Astrocyte (in vitro differentiated cells and primary cell): Measurements from ENCODE around the gene CTCF. TPM values are rescaled to one million over a fixed set of nuclear protein-coding genes. Genes with fewer than 3 reads are reported as not detected.
A peak's percentile ranks its signal among the peaks of the same experiment; 100 is the strongest.

Experiments used
- DNase-seq: peaks from one replicate; pipeline ENCODE4 v3.0.0-alpha.2; 2010; ENCODE audit warnings: low read depth
- FAIRE-seq: peaks from 2 replicates; lab custom pipeline; 2011; peaks lifted over from hg19 to GRCh38; lab: Jason Lieb, UNC
- H2AFZ ChIP-seq: 2 replicates; pipeline ENCODE4 v1.6.0; 2012; ENCODE audit warnings: low read depth, low read length, inconsistent platforms
- H3K27ac ChIP-seq: 2 replicates; pipeline ENCODE4 v1.5.1; 2011; ENCODE audit warnings: low read depth, low read length, inconsistent platforms
- H3K27me3 ChIP-seq: 2 replicates; pipeline ENCODE4 v1.6.0; 2011; ENCODE audit warnings: low read length, inconsistent platforms; ENCODE audit not compliant: insufficient read depth
- H3K36me3 ChIP-seq: 2 replicates; pipeline ENCODE4 v1.5.1; 2011; ENCODE audit warnings: low read length, inconsistent platforms; ENCODE audit not compliant: insufficient read depth
- H3K4me1 ChIP-seq: 2 replicates; pipeline ENCODE4 v1.5.1; 2011; ENCODE audit warnings: low read length, inconsistent platforms; ENCODE audit not compliant: insufficient read depth
- H3K4me2 ChIP-seq: 2 replicates; pipeline ENCODE4 v1.6.0; 2012; ENCODE audit warnings: low read length, inconsistent platforms
- H3K4me3 ChIP-seq: 2 replicates; pipeline ENCODE4 v1.5.1; 2011; ENCODE audit warnings: low read depth, mild to moderate bottlenecking, low read length, inconsistent platforms; ENCODE audit not compliant: insufficient read depth
- H3K79me2 ChIP-seq: 2 replicates; pipeline ENCODE4 v1.6.0; 2012; ENCODE audit warnings: mild to moderate bottlenecking, low read length, inconsistent platforms; ENCODE audit not compliant: insufficient read depth
- H3K9ac ChIP-seq: 2 replicates; pipeline ENCODE4 v1.6.0; 2012; ENCODE audit warnings: mild to moderate bottlenecking, low read length, inconsistent platforms
- H3K9me3 ChIP-seq: 2 replicates; pipeline ENCODE4 v1.5.1; 2012; ENCODE audit warnings: low read depth, mild to moderate bottlenecking, low read length, inconsistent platforms; ENCODE audit not compliant: insufficient read depth
- H4K20me1 ChIP-seq: 2 replicates; pipeline ENCODE4 v1.6.0; 2012; ENCODE audit warnings: low read length, inconsistent platforms; ENCODE audit not compliant: insufficient read depth
- H3K27ac Mint-ChIP-seq: one replicate; pipeline ENCODE4 v1.8.0; 2021; ENCODE audit warnings: mild to moderate bottlenecking, mixed read lengths; ENCODE audit not compliant: unreplicated experiment
- H3K27me3 Mint-ChIP-seq: one replicate; pipeline ENCODE4 v1.8.0; 2021; ENCODE audit warnings: low read depth, mixed read lengths; ENCODE audit not compliant: unreplicated experiment
- H3K36me3 Mint-ChIP-seq: one replicate; pipeline ENCODE4 v1.8.0; 2021; ENCODE audit warnings: low read depth, mixed read lengths; ENCODE audit not compliant: unreplicated experiment
- H3K4me1 Mint-ChIP-seq: one replicate; pipeline ENCODE4 v1.8.0; 2021; ENCODE audit warnings: low read depth, mixed read lengths; ENCODE audit not compliant: unreplicated experiment
- H3K4me3 Mint-ChIP-seq: one replicate; pipeline ENCODE4 v1.8.0; 2021; ENCODE audit warnings: mild to moderate bottlenecking, moderate library complexity, mixed read lengths; ENCODE audit not compliant: unreplicated experiment
- H3K9me3 Mint-ChIP-seq: one replicate; pipeline ENCODE4 v1.8.0; 2021; ENCODE audit warnings: mild to moderate bottlenecking, mixed read lengths; ENCODE audit not compliant: unreplicated experiment
- CTCF ChIP-seq: IDR thresholded peaks from 2 replicates; pipeline ENCODE4 v1.5.1; 2011; ENCODE audit warnings: low read depth, mild to moderate bottlenecking, inconsistent platforms, low read length, moderate library complexity; ENCODE audit not compliant: insufficient read depth
- EZH2 ChIP-seq: IDR thresholded peaks from 2 replicates; pipeline ENCODE4 v1.6.1; 2012; ENCODE audit warnings: mild to moderate bottlenecking, low read length, inconsistent platforms; ENCODE audit not compliant: insufficient read depth
- total RNA-seq: library from RNA; stranded (reverse); gene quantifications from 2 replicates; pipeline ENCODE4 v1.2.1, GENCODE V29; 2021

Gene CTCF
- total RNA-seq, 1 donor from 2014 or later, result 26.8 TPM

- peaks cover 4% of the 10 kb centered on the region for H3K36me3 Mint-ChIP-seq
Measured at GRCh38 chr16:67662653-67663010, 100.3 kb downstream of the CTCF start.

GRCh38 chr16:67663151-67663876, 101.0 kb downstream of the CTCF start:
- H3K27me3 Mint-ChIP-seq, result peaks cover 6% of the 10 kb centered on the region
- H3K36me3 ChIP-seq, result peaks cover 2% of the 10 kb centered on the region
- no peak overlapping the region for H3K27ac Mint-ChIP-seq
- TF ChIP-seq CTCF (peak; percentile 15), EZH2 (no peak)
- peaks cover 22% of the 10 kb centered on the region for H4K20me1 ChIP-seq
- H3K9me3 Mint-ChIP-seq, result no peaks in the 10 kb centered on the region
- peaks cover 14% of the 10 kb centered on the region for H3K79me2 ChIP-seq
- no peaks in the 10 kb centered on the region for H3K9me3 ChIP-seq
- no peak overlapping the region for H3K4me2 ChIP-seq
- DNase-seq (no peak), FAIRE-seq (no peak)
- no peaks in the 10 kb centered on the region for H3K27me3 ChIP-seq
- H3K4me3 Mint-ChIP-seq, result no peak overlapping the region
- H3K4me1 ChIP-seq, result peaks cover 29% of the 10 kb centered on the region
- H3K9ac ChIP-seq, result no peak overlapping the region
- H3K4me3 ChIP-seq, result no peak overlapping the region
- H3K36me3 Mint-ChIP-seq, result peaks cover 4% of the 10 kb centered on the region
- H2AFZ ChIP-seq, result no peak overlapping the region
- H3K27ac ChIP-seq, result no peak overlapping the region
- H3K4me1 Mint-ChIP-seq, result peaks cover 4% of the 10 kb centered on the region

More at GRCh38 chr16:67662653-67663010, 100.3 kb downstream of the CTCF start:
- Histone ChIP-seq H3K4me1 (peaks cover 23% of the 10 kb centered on the region), H3K4me3 (no peak overlapping the region), H2AFZ (no peak overlapping the region), H3K36me3 (peaks cover 2% of the 10 kb centered on the region), H3K4me2 (no peak overlapping the region), H4K20me1 (peaks cover 22% of the 10 kb centered on the region), H3K27ac (no peak overlapping the region), H3K9me3 (no peaks in the 10 kb centered on the region), H3K27me3 (no peaks in the 10 kb centered on the region), H3K79me2 (peaks cover 14% of the 10 kb centered on the region), H3K9ac (no peak overlapping the region)
- Mint-ChIP-seq H3K4me3 (no peak overlapping the region), H3K27me3 (peaks cover 6% of the 10 kb centered on the region), H3K27ac (no peak overlapping the region), H3K9me3 (no peaks in the 10 kb centered on the region), H3K4me1 (peaks cover 4% of the 10 kb centered on the region)
- no peak for TF ChIP-seq CTCF
- TF ChIP-seq EZH2, result no peak
- no peak for DNase-seq
- FAIRE-seq, result no peak

- no peak overlapping the region for H3K4me3 ChIP-seq
- no peak overlapping the region for H3K27ac ChIP-seq
- H3K27me3 ChIP-seq, result no peaks in the 10 kb centered on the region
- TF ChIP-seq EZH2, result no peak
- no peak for TF ChIP-seq CTCF
- no peaks in the 10 kb centered on the region for H3K9me3 ChIP-seq
- DNase-seq (no peak), FAIRE-seq (no peak)
- peaks cover 2% of the 10 kb centered on the region for H3K36me3 ChIP-seq
- no peak overlapping the region for H3K9ac ChIP-seq
- no peak overlapping the region for H3K4me3 Mint-ChIP-seq
- peaks cover 10% of the 10 kb centered on the region for H3K79me2 ChIP-seq
- no peak overlapping the region for H3K4me2 ChIP-seq
- no peaks in the 10 kb centered on the region for H3K9me3 Mint-ChIP-seq
- H3K27me3 Mint-ChIP-seq, result peaks cover 6% of the 10 kb centered on the region
- H2AFZ ChIP-seq, result no peak overlapping the region
- peaks cover 29% of the 10 kb centered on the region for H3K4me1 ChIP-seq
- peaks cover 4% of the 10 kb centered on the region for H3K4me1 Mint-ChIP-seq
- peaks cover 6% of the 10 kb centered on the region for H3K36me3 Mint-ChIP-seq
- H4K20me1 ChIP-seq, result peaks cover 16% of the 10 kb centered on the region
- no peak overlapping the region for H3K27ac Mint-ChIP-seq
Measured at GRCh38 chr16:67663877-67664222, 101.5 kb downstream of the CTCF start.
